Measurements from ENCODE around the gene DAW1. TPM values are rescaled to one million over a fixed set of nuclear protein-coding genes. Genes with fewer than 3 reads are reported as not detected.

DAW1 gene
- total RNA-seq, 1 donor from 2014 or later = not detected

DNA sequence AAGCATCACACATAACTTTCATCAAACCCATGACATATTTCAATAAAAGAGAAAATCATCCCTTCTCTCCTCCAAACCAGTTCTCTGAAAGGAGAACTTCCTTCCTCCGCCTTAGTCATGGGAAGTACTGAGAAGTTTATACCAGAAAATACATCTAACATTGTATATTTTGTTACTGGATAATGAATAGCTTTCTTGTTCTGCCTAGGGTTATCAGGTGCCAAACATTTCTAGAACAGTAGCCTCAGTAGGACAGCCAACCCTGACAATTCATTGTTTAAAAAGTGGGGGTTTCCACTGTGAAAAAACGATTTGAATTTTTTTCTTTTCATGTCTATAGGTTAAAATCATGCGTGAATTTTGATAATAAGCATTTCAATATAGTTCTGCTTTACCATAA, 16.0 kb upstream of the DAW1 start:
- H3K36me3 ChIP-seq (ENCODE audit: control insufficient read depth, insufficient read depth, low read length) = no peaks in the 10 kb centered on the region
- no peak for DNase-seq (ENCODE audit: low read depth)
- TF ChIP-seq, protein P1, sequence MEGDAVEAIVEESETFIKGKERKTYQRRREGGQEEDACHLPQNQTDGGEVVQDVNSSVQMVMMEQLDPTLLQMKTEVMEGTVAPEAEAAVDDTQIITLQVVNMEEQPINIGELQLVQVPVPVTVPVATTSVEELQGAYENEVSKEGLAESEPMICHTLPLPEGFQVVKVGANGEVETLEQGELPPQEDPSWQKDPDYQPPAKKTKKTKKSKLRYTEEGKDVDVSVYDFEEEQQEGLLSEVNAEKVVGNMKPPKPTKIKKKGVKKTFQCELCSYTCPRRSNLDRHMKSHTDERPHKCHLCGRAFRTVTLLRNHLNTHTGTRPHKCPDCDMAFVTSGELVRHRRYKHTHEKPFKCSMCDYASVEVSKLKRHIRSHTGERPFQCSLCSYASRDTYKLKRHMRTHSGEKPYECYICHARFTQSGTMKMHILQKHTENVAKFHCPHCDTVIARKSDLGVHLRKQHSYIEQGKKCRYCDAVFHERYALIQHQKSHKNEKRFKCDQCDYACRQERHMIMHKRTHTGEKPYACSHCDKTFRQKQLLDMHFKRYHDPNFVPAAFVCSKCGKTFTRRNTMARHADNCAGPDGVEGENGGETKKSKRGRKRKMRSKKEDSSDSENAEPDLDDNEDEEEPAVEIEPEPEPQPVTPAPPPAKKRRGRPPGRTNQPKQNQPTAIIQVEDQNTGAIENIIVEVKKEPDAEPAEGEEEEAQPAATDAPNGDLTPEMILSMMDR (IDR thresholded peaks at IDR 0.05; ENCODE audit: insufficient read depth, low read length, poor library complexity, severe bottlenecking) = no peak
- no peaks in the 10 kb centered on the region for H3K27me3 ChIP-seq (ENCODE audit: control insufficient read depth, insufficient read depth, low read length)
- H3K4me3 ChIP-seq (ENCODE audit: low read depth, low read length) = no peak overlapping the region

DNA sequence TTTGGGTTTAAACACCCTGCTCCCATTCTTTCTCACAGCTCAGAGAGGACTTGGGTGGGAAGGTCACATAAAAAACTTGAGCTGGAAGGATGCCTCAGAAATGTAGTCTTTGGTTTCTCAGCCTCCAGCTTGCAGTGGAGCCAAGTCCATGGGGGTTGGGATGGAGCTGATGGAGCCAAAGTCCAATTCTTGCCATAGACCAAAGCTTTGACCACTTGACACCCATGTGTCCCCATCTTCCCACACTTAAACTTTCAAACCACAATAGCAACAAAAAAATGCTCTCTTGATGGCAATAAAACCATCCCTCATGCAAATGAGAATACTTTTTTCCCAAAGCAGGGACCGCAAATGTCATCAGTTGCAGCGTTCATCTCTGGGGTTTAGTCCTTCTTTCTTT, 14.7 kb upstream of the DAW1 start:
- Histone ChIP-seq H3K36me3 (ENCODE audit: control insufficient read depth, insufficient read depth, low read length) (no peaks in the 10 kb centered on the region), H3K27me3 (ENCODE audit: control insufficient read depth, insufficient read depth, low read length) (no peaks in the 10 kb centered on the region), H3K4me3 (ENCODE audit: low read depth, low read length) (no peak overlapping the region)
- TF ChIP-seq, protein P1 (IDR thresholded peaks at IDR 0.05; ENCODE audit: insufficient read depth, low read length, poor library complexity, severe bottlenecking) = no peak
- no peak for DNase-seq (ENCODE audit: low read depth)

DNA sequence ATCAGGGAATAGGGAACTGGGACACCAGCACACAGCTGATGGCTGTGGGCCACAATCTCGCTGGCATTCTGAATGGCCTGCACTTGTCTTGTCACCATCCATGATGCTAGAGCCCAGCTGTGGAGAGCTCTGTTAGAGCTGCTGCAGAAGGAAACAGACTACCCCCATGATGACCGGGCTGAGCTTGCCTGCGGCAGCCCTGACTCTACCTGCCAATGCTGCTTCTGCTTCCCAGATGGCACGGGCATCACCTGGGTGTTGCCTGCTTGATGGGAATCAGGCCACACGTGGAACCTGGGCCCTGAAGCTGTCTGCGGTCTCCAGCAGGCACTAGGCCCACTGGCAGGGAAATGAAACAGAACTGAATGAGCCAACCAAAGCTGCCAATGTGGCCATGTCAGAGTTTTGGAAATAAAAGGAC, 11.2 kb upstream of the DAW1 start:
- DNase-seq (ENCODE audit: low read depth) = no peak
- Histone ChIP-seq H3K36me3 (ENCODE audit: control insufficient read depth, insufficient read depth, low read length) (no peaks in the 10 kb centered on the region), H3K4me3 (ENCODE audit: low read depth, low read length) (no peak overlapping the region), H3K27me3 (ENCODE audit: control insufficient read depth, insufficient read depth, low read length) (no peaks in the 10 kb centered on the region)
- TF ChIP-seq, protein P1 (IDR thresholded peaks at IDR 0.05; ENCODE audit: insufficient read depth, low read length, poor library complexity, severe bottlenecking) = no peak

DNA sequence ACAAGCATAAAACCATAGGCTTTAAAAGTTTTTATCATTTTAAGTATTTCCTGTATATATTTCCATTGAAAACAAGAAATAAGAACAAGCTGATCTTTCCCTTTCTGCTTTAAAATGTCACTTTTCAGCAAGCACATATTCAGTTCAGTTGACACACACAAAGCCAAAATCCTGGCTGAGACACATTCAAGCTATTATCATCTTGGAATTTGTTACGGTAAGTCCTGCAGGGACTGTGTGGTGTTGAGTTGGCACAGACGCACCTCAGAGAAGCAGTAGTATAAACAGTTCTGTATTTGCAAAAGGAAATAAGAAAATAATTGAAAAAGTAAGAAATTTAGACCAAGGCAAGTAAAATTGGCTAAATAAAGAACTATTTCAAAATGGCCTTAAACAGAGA, 10.4 kb upstream of the DAW1 start:
- no peaks in the 10 kb centered on the region for H3K36me3 ChIP-seq (ENCODE audit: control insufficient read depth, insufficient read depth, low read length)
- H3K27me3 ChIP-seq (ENCODE audit: control insufficient read depth, insufficient read depth, low read length) = no peaks in the 10 kb centered on the region
- no peak overlapping the region for H3K4me3 ChIP-seq (ENCODE audit: low read depth, low read length)
- TF ChIP-seq, protein P1 (IDR thresholded peaks at IDR 0.05; ENCODE audit: insufficient read depth, low read length, poor library complexity, severe bottlenecking) = no peak
- no peak for DNase-seq (ENCODE audit: low read depth)

DNA sequence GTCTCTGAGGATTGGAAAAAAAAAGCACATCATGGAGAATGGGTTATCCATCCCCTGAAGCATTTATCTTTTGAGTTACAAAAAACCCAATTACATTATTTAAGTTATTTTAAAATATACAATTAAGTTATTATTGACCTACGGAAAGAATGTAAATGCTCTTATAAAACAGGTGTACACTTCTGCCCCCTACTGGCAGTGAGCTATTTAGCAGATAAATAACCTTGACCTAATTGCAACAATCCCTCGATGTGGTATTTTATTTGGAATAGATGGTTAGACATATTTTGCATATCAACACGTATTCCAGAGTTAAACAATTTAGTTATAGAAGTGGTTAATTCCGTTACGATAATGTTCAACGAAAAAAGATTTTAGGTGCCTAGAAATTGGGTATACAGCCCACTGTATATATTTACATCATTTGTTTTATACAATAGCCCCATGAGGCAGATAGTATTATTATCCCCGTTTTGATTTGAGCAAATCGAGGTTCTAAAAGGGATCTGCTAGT, 9.1 kb upstream of the DAW1 start:
- no peak for DNase-seq (ENCODE audit: low read depth)
- TF ChIP-seq, protein P1 (IDR thresholded peaks at IDR 0.05; ENCODE audit: insufficient read depth, low read length, poor library complexity, severe bottlenecking) = peak; percentile 63
- Histone ChIP-seq H3K36me3 (ENCODE audit: control insufficient read depth, insufficient read depth, low read length) (no peaks in the 10 kb centered on the region), H3K27me3 (ENCODE audit: control insufficient read depth, insufficient read depth, low read length) (no peaks in the 10 kb centered on the region), H3K4me3 (ENCODE audit: low read depth, low read length) (no peak overlapping the region)

Data from kidney epithelial cell (primary cell).